Fibroblast of mammary gland (primary cell): ENCODE measurements around the gene RAI1.

ENCODE experiments used
- DNase-seq: peaks from one replicate; pipeline ENCODE4 v3.0.0-alpha.2; 2010; ENCODE audit warnings: low read depth
- H3K4me3 ChIP-seq: 2 replicates; pipeline ENCODE4 v1.5.1; 2011; ENCODE audit warnings: low read depth, mild to moderate bottlenecking, low read length, moderate library complexity; ENCODE audit not compliant: control insufficient read depth
- CTCF ChIP-seq: conservative IDR thresholded peaks from 2 replicates; pipeline ENCODE4 v1.5.1; 2011; ENCODE audit warnings: low read depth, low read length, inconsistent platforms; ENCODE audit not compliant: control insufficient read depth, insufficient read depth

The RAI1 gene

GRCh38 chr17:17708816-17709215 is 27.6 kb downstream of the RAI1 start:
- no peak overlapping the region for H3K4me3 ChIP-seq
- no peak for TF ChIP-seq CTCF
- DNase-seq, result no peak

GRCh38 chr17:17709815-17710321 is 28.6 kb downstream of the RAI1 start:
- no peak for DNase-seq
- H3K4me3 ChIP-seq, result no peak overlapping the region
- TF ChIP-seq CTCF, result no peak

GRCh38 chr17:17710355-17710727 is 29.1 kb downstream of the RAI1 start:
- DNase-seq, result no peak
- no peak overlapping the region for H3K4me3 ChIP-seq
- no peak for TF ChIP-seq CTCF

GRCh38 chr17:17710728-17711541 is 29.7 kb downstream of the RAI1 start:
- H3K4me3 ChIP-seq, result no peak overlapping the region
- DNase-seq, result peak; percentile 86
- TF ChIP-seq CTCF, result no peak

- DNase-seq, result no peak
- TF ChIP-seq CTCF, result no peak
- H3K4me3 ChIP-seq, result no peak overlapping the region
Observed at GRCh38 chr17:17711641-17712162, 30.4 kb downstream of the RAI1 start.

- no peak overlapping the region for H3K4me3 ChIP-seq
- no peak for TF ChIP-seq CTCF
- DNase-seq, result peak; percentile 88
Observed at GRCh38 chr17:17712268-17712924, 31.1 kb downstream of the RAI1 start.
